B cell (primary cell): ENCODE data around the gene NATD1. TPM values are rescaled to one million over a fixed set of nuclear protein-coding genes. Genes with fewer than 3 reads are reported as not detected.

Experiments used
- ATAC-seq: fragments of 200-7000 bp; cut with Tn5 transposase; one replicate; pipeline ENCODE4 v1.10.0; 2021; ENCODE audit warnings: low read depth, mild to moderate bottlenecking, moderate number of reproducible peaks, moderate library complexity
- CTCF ChIA-PET: fragments of 350-600 bp; sonication (Branson Sonifier 250); formaldehyde crosslinking; loops from one replicate; lab custom pipeline; 2021; ENCODE audit warnings: antibody characterized with exemption, inconsistent platforms; lab: Charles Lee
- POLR2A ChIA-PET: fragments of 350-600 bp; sonication (Branson Sonifier 250); formaldehyde crosslinking; loops from one replicate; lab custom pipeline; 2021; ENCODE audit warnings: antibody characterized with exemption; lab: Charles Lee
- DNase-seq: peaks from one replicate; pipeline ENCODE4 v3.0.0; 2013
- H2AFZ ChIP-seq: 2 replicates; pipeline ENCODE4 v1.6.1; 2012; ENCODE audit warnings: mild to moderate bottlenecking, low read depth, low read length; ENCODE audit not compliant: insufficient read depth, poor library complexity, severe bottlenecking
- H3K27ac ChIP-seq, 2 donors: 1 replicate in 1 of 2; 2 replicates in 1 of 2; pipeline ENCODE4 v1.5.1; 2012 to 2013; ENCODE audit warnings: low read length in 2 of 2, mild to moderate bottlenecking in 2 of 2, moderate library complexity in 1 of 2
- H3K27me3 ChIP-seq, 4 experiments: fragments of 200-600 bp in 1 of 4; sonication (generic) in 1 of 4; replicated peaks in 1 of 4; 1 replicate in 2 of 4; 2 replicates in 2 of 4; pipeline versions ENCODE4 v1.6.1 to v1.7.0; 2013 to 2016; ENCODE audit warnings: low read length in 3 of 4, mild to moderate bottlenecking in 2 of 4, mixed read lengths in 1 of 4, moderate library complexity in 1 of 4; ENCODE audit not compliant: insufficient read depth in 4 of 4, control insufficient read depth in 3 of 4; ENCODE audit errors: control extremely low read depth in 1 of 4
- H3K36me3 ChIP-seq, 2 experiments: replicated peaks in 1 of 2; 1 replicate in 1 of 2; 2 replicates in 1 of 2; pipeline versions ENCODE4 v1.6.1 to v1.7.1; 2013; ENCODE audit warnings: low read length in 1 of 2; ENCODE audit not compliant: insufficient read depth in 2 of 2, control insufficient read depth in 1 of 2; ENCODE audit errors: control extremely low read depth in 1 of 2, extremely low read depth in 1 of 2
- H3K4me1 ChIP-seq, 2 donors: fragments of 200-600 bp in 1 of 2; sonication (generic) in 1 of 2; 1 replicate in 1 of 2; 2 replicates in 1 of 2; pipeline versions ENCODE4 v1.5.1 to v1.6.1; 2013 to 2017; ENCODE audit warnings: low read length in 2 of 2; ENCODE audit not compliant: control insufficient read depth in 2 of 2, insufficient read depth in 2 of 2
- H3K4me2 ChIP-seq: replicated peaks from 2 replicates; pipeline ENCODE3; 2012; ENCODE audit warnings: mild to moderate bottlenecking, low read depth, low read length; ENCODE audit not compliant: poor library complexity, severe bottlenecking
- H3K4me3 ChIP-seq, 5 experiments: fragments of 200-600 bp in 1 of 5; sonication (generic) in 1 of 5; 1 replicate in 3 of 5; 2 replicates in 2 of 5; pipeline versions ENCODE4 v1.5.1 to v1.7.0; 2011 to 2016; ENCODE audit warnings: low read length in 4 of 5, mild to moderate bottlenecking in 4 of 5, low read depth in 2 of 5, control low read depth in 1 of 5, moderate library complexity in 1 of 5; ENCODE audit not compliant: insufficient read depth in 1 of 5; ENCODE audit errors: control extremely low read depth in 1 of 5, extremely low read depth in 1 of 5
- H3K79me2 ChIP-seq: fragments of 200-600 bp; sonication (generic); one replicate; pipeline ENCODE4 v1.6.0; 2016; ENCODE audit warnings: low read length; ENCODE audit not compliant: control insufficient read depth, insufficient read depth
- H3K9ac ChIP-seq: fragments of 200-600 bp; sonication (generic); 2 replicates; pipeline ENCODE4 v1.6.1; 2017; ENCODE audit warnings: mild to moderate bottlenecking, low read length, moderate library complexity
- H3K9me3 ChIP-seq, 3 donors: one replicate each; pipeline versions ENCODE4 v1.6.1 to v1.7.1; 2013; ENCODE audit warnings: low read length in 2 of 3; ENCODE audit not compliant: control insufficient read depth in 2 of 3, insufficient read depth in 1 of 3; ENCODE audit errors: control extremely low read depth in 1 of 3
- H4K20me1 ChIP-seq: 2 replicates; pipeline ENCODE4 v1.6.0; 2012; ENCODE audit warnings: mild to moderate bottlenecking, low read length; ENCODE audit not compliant: insufficient read depth, control insufficient read depth, poor library complexity, severe bottlenecking
- H3K27ac Mint-ChIP-seq: one replicate; pipeline ENCODE4 v1.8.0; 2021; ENCODE audit warnings: mixed read lengths
- H3K27me3 Mint-ChIP-seq: one replicate; pipeline ENCODE4 v1.8.0; 2021; ENCODE audit warnings: mixed read lengths
- H3K4me1 Mint-ChIP-seq: one replicate; pipeline ENCODE4 v1.8.0; 2021; ENCODE audit warnings: mixed read lengths
- H3K4me3 Mint-ChIP-seq: one replicate; pipeline ENCODE4 v1.8.0; 2021; ENCODE audit warnings: mixed read lengths
- H3K9me3 Mint-ChIP-seq: one replicate; pipeline ENCODE4 v1.8.0; 2022; ENCODE audit warnings: mixed read lengths; ENCODE audit not compliant: insufficient read depth
- CTCF ChIP-seq: fragments of 200-600 bp; IDR thresholded peaks from one replicate; pipeline ENCODE4 v1.8.0; 2022; ENCODE audit warnings: antibody characterized with exemption, mild to moderate bottlenecking
- EZH2 ChIP-seq: IDR thresholded peaks from 2 replicates; pipeline ENCODE4 v1.6.1; 2012; ENCODE audit warnings: borderline replicate concordance, low read depth, mild to moderate bottlenecking, moderate library complexity, low read length; ENCODE audit not compliant: insufficient read depth, poor library complexity, severe bottlenecking
- WGBS: methylation state at CpG from one replicate; pipeline ENCODE4 v1.1.5; 2013; ENCODE audit warnings: missing lambda C conversion rate; ENCODE audit not compliant: insufficient coverage; 5-methylcytosine and 5-hydroxymethylcytosine counted together
- intact Hi-C: fragments of 100-400 bp; cut with micrococcal nuclease; formaldehyde crosslinking; loops from one replicate; pipeline ENCODE4 v1.10.0; 2022
- polyA plus RNA-seq: library from polyadenylated mRNA; depleted of rRNA; stranded (reverse); fragments of >200 nt; gene quantifications from 2 replicates; pipeline ENCODE4 v1.2.3, GENCODE V29; 2012
- total RNA-seq, 2 donors: library from RNA; stranded (reverse); fragments of 120-200 nt in 1 of 2; gene quantifications; 1 replicate in 1 of 2; 2 replicates in 1 of 2; pipeline versions ENCODE4 v1.2.3 to v1.2.4, GENCODE V29; 2013 to 2022

NATD1 gene
- total and polyA plus RNA-seq, 2 donors (not counting 1 experiment from before 2014, with no cell fraction given), result 2.0 to 6.7 TPM

GRCh38 chr17:21300601-21301571, 47.7 kb upstream of the NATD1 start:
- H2AFZ ChIP-seq, result no peak overlapping the region
- 78% methylated on average over 31 of the region's 31 CpGs for WGBS
- H3K9me3 ChIP-seq, result peaks cover 0 to 48% (median 0%) of the 10 kb centered on the region in 3 donors
- peaks cover 26% of the 10 kb centered on the region for H3K79me2 ChIP-seq
- no peak overlapping the region for H3K9ac ChIP-seq
- H3K4me3 ChIP-seq, result no peak overlapping the region
- ATAC-seq (no peak), DNase-seq (no peak)
- H3K27me3 ChIP-seq, result no peaks in the 10 kb centered on the region
- ChIA-PET CTCF (no interaction called here), POLR2A (no interaction called here)
- peaks cover 0 to 68% of the 10 kb centered on the region in 2 experiments for H3K36me3 ChIP-seq
- Mint-ChIP-seq H3K27ac (no peak overlapping the region), H3K4me3 (no peak overlapping the region), H3K27me3 (no peaks in the 10 kb centered on the region), H3K4me1 (peaks cover 2% of the 10 kb centered on the region), H3K9me3 (no peaks in the 10 kb centered on the region)
- H4K20me1 ChIP-seq, result peaks cover 63% of the 10 kb centered on the region
- intact Hi-C loops, result no loop called here
- TF ChIP-seq EZH2 (no peak), CTCF (no peak)
- no peaks in the 10 kb centered on the region for H3K4me1 ChIP-seq
- H3K4me2 ChIP-seq, result no peak overlapping the region
- H3K27ac ChIP-seq, result no peak overlapping the region
